Measurements from ENCODE around the gene PPP1R37. TPM values are rescaled to one million over a fixed set of nuclear protein-coding genes. Genes with fewer than 3 reads are reported as not detected.

Gene PPP1R37
- 23.2 and 25.4 TPM in 2 replicates for total RNA-seq

- DNase-seq (ENCODE audit: low read depth, low spot score) = peak; percentile 91
Measured at GRCh38 chr19:45092747-45093678, at the start of gene PPP1R37. TSS of gene PPP1R37 (plus strand) at chr19:45093179. CDS start at chr19:45093326, 147 bp downstream.

GRCh38 chr19:45045671-45046353 lies 47.2 kb upstream of the PPP1R37 start:
- no peak for DNase-seq (ENCODE audit: low read depth, low spot score)

- DNase-seq (ENCODE audit: low read depth, low spot score) = no peak
Measured at GRCh38 chr19:45046355-45046754, 46.6 kb upstream of the PPP1R37 start.

GRCh38 chr19:45047188-45047797 lies 45.7 kb upstream of the PPP1R37 start:
- DNase-seq (ENCODE audit: low read depth, low spot score) = no peak

GRCh38 chr19:45049073-45049736 lies 43.8 kb upstream of the PPP1R37 start:
- DNase-seq (ENCODE audit: low read depth, low spot score) = no peak

- DNase-seq (ENCODE audit: low read depth, low spot score) = no peak
Measured at GRCh38 chr19:45050036-45050435, 42.9 kb upstream of the PPP1R37 start.

GRCh38 chr19:45051929-45052579 lies 40.9 kb upstream of the PPP1R37 start:
- no peak for DNase-seq (ENCODE audit: low read depth, low spot score)

GRCh38 chr19:45056831-45057230 lies 36.1 kb upstream of the PPP1R37 start:
- DNase-seq (ENCODE audit: low read depth, low spot score) = no peak

GRCh38 chr19:45057444-45057843 lies 35.5 kb upstream of the PPP1R37 start:
- DNase-seq (ENCODE audit: low read depth, low spot score) = no peak

GRCh38 chr19:45058622-45059159 lies 34.3 kb upstream of the PPP1R37 start:
- DNase-seq (ENCODE audit: low read depth, low spot score) = no peak

GRCh38 chr19:45059258-45059965 lies 33.6 kb upstream of the PPP1R37 start:
- peak; percentile 45 for DNase-seq (ENCODE audit: low read depth, low spot score)

- no peak for DNase-seq (ENCODE audit: low read depth, low spot score)
Measured at GRCh38 chr19:45061965-45062364, 31.0 kb upstream of the PPP1R37 start.

GRCh38 chr19:45063851-45064801 lies 28.9 kb upstream of the PPP1R37 start:
- no peak for DNase-seq (ENCODE audit: low read depth, low spot score)

- DNase-seq (ENCODE audit: low read depth, low spot score) = no peak
Measured at GRCh38 chr19:45066921-45067661, 25.9 kb upstream of the PPP1R37 start.

- no peak for DNase-seq (ENCODE audit: low read depth, low spot score)
Measured at GRCh38 chr19:45068041-45068440, 24.9 kb upstream of the PPP1R37 start.

- no peak for DNase-seq (ENCODE audit: low read depth, low spot score)
Measured at GRCh38 chr19:45069056-45069455, 23.9 kb upstream of the PPP1R37 start.

GRCh38 chr19:45070214-45070613 lies 22.8 kb upstream of the PPP1R37 start:
- DNase-seq (ENCODE audit: low read depth, low spot score) = no peak

- no peak for DNase-seq (ENCODE audit: low read depth, low spot score)
Measured at GRCh38 chr19:45070861-45071544, 22.0 kb upstream of the PPP1R37 start.

Data from pulmonary artery endothelial cell (primary cell).